ENCODE results near the gene NOB1.
"Not testable (repeated sequence)": the region's sequence is repeated elsewhere in the genome, so short reads cannot be mapped to it uniquely, and the experiment has no call there.

Gene NOB1

DNA sequence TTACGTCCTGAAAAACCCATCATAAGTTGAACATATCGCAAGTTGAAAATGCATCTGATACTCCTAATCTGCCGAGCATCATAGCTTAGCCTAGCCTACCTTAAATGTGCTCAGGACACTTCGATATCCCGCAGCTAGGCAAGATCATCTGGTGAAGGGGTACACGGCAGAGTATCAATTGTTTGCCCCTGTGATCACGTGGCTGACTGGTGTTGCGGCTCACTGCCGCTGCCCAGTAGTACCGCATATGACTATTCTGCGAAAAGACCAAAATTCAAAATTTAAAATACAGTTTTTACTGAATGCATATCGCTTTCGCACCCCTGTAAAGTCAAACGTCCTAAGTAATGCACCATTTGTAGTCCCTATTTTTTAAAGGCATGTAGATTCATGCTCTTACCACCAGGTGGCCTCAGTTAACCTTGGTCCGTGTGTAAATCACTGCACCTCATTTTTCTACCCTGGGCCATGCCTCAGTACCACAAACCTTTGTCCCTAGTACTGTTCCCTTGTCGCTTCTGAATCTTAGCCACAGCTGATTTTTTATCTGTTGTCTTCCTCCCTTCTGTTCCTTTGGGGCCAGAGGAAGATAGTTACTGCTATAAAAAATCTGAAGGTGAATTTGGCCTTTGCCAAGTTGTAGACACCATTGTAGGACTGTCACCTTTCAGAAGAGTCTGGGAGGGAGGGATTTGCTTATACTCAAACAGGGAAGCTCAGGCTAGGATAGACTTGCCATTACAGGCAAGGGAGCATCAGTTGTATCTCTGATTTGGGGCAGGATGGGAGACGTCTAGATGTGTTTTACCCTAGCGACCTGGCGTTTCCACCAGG, 41.8 kb upstream of the NOB1 start:
- no peak overlapping the region for H3K9ac ChIP-seq
- H3K4me2 ChIP-seq: no peak overlapping the region
- H2AFZ ChIP-seq (ENCODE audit: low read depth): no peak overlapping the region
- H3K27me3 ChIP-seq (ENCODE audit: insufficient read depth, low read depth): no peaks in the 10 kb centered on the region
- H3K79me2 ChIP-seq (ENCODE audit: insufficient read depth, low read depth): no peaks in the 10 kb centered on the region
- TF ChIP-seq, protein P1, sequence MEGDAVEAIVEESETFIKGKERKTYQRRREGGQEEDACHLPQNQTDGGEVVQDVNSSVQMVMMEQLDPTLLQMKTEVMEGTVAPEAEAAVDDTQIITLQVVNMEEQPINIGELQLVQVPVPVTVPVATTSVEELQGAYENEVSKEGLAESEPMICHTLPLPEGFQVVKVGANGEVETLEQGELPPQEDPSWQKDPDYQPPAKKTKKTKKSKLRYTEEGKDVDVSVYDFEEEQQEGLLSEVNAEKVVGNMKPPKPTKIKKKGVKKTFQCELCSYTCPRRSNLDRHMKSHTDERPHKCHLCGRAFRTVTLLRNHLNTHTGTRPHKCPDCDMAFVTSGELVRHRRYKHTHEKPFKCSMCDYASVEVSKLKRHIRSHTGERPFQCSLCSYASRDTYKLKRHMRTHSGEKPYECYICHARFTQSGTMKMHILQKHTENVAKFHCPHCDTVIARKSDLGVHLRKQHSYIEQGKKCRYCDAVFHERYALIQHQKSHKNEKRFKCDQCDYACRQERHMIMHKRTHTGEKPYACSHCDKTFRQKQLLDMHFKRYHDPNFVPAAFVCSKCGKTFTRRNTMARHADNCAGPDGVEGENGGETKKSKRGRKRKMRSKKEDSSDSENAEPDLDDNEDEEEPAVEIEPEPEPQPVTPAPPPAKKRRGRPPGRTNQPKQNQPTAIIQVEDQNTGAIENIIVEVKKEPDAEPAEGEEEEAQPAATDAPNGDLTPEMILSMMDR (conservative IDR thresholded peaks at IDR 0.05; ENCODE audit: low read depth, low read length): peak; percentile 93
- H3K4me1 ChIP-seq (ENCODE audit: low read depth, poor library complexity, severe bottlenecking): no peaks in the 10 kb centered on the region
- H3K4me3 ChIP-seq (IDR thresholded peaks at IDR 0.05; ENCODE audit: insufficient read depth, low read depth, low read length): no peak overlapping the region
- no peak overlapping the region for H3K27ac ChIP-seq
- H4K20me1 ChIP-seq (ENCODE audit: insufficient read depth): no peaks in the 10 kb centered on the region
- no peaks in the 10 kb centered on the region; the same call in 1 of the 2 replicates for H3K36me3 ChIP-seq (ENCODE audit: insufficient read depth)

DNA sequence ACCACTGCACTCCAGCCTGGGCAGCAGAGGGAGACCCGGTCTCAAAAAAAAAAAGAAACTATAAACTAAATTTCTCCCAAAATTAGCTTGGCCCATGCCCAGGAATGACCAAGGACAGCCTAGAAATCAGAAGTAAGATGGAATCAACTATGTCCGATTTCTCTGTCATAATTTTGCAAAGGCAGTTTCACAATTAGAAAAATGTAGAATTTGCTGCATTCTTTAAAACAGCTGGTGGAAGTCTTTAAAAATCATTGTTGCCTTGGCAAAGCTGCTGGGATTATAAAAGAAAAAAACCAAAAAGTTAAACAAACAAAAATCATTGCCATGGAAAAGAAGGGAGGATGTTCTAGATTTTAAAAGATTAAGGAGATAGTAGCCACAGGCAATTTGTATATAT, 39.8 kb upstream of the NOB1 start:
- Histone ChIP-seq H3K27ac (no peak overlapping the region), H3K4me2 (no peak overlapping the region), H3K79me2 (ENCODE audit: insufficient read depth, low read depth) (no peaks in the 10 kb centered on the region), H3K4me3 (IDR thresholded peaks at IDR 0.05; ENCODE audit: insufficient read depth, low read depth, low read length) (no peak overlapping the region), H4K20me1 (ENCODE audit: insufficient read depth) (no peaks in the 10 kb centered on the region), H3K27me3 (ENCODE audit: insufficient read depth, low read depth) (no peaks in the 10 kb centered on the region), H3K36me3 (ENCODE audit: insufficient read depth) (no peaks in the 10 kb centered on the region; the same call in 1 of the 2 replicates), H2AFZ (ENCODE audit: low read depth) (no peak overlapping the region), H3K4me1 (ENCODE audit: low read depth, poor library complexity, severe bottlenecking) (no peaks in the 10 kb centered on the region), H3K9ac (no peak overlapping the region)
- TF ChIP-seq, protein P1 (conservative IDR thresholded peaks at IDR 0.05; ENCODE audit: low read depth, low read length): no peak

DNA sequence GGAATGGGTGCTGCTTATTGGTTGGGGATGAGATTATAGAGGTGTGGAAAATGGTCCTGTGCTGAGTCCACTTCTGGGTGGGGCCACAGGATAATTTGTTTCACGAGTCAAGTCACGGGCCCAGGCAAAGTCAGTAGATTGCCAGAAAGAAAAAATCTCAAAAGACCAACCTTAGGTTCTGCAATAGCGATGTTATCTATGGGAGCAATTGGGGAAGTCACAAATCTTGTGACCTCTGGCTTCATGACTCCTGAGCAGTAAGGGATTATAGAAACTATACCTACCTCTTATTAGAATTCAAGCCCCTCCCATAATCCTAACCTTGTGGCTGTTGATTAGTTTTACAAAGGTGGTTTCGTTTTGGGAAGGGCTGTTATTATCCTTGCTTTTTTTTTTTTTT, 38.8 kb upstream of the NOB1 start:
- no peaks in the 10 kb centered on the region for H3K79me2 ChIP-seq (ENCODE audit: insufficient read depth, low read depth)
- no peaks in the 10 kb centered on the region for H4K20me1 ChIP-seq (ENCODE audit: insufficient read depth)
- H3K27me3 ChIP-seq (ENCODE audit: insufficient read depth, low read depth): no peaks in the 10 kb centered on the region
- TF ChIP-seq, protein P1 (conservative IDR thresholded peaks at IDR 0.05; ENCODE audit: low read depth, low read length): no peak
- H3K9ac ChIP-seq: no peak overlapping the region
- H3K27ac ChIP-seq: no peak overlapping the region
- no peaks in the 10 kb centered on the region for H3K4me1 ChIP-seq (ENCODE audit: low read depth, poor library complexity, severe bottlenecking)
- H3K4me2 ChIP-seq: no peak overlapping the region
- H3K36me3 ChIP-seq (ENCODE audit: insufficient read depth): no peaks in the 10 kb centered on the region
- H2AFZ ChIP-seq (ENCODE audit: low read depth): no peak overlapping the region
- no peak overlapping the region for H3K4me3 ChIP-seq (IDR thresholded peaks at IDR 0.05; ENCODE audit: insufficient read depth, low read depth, low read length)

DNA sequence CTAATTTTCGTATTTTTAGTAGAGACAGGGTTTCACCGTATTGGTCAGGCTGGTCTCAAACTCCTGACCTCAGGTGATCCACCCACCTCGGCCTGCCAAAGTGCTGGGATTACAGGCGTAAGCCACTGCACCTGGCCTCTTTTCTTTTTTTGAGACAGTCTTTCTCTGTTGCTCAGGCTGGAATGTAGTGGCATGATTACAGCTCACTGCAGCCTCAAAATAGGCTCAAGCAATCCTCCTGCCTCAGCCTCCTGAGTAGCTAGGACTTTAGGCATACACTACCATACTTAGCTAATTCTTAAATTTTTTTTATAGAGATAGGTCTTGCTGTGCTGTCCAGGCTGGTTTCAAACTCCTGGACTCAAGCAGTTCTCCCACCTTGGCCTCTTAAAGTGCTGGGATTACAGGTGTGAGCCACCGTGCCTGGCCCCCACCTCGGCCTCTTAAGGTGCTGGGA, 36.7 kb upstream of the NOB1 start:
- not testable (repeated sequence) for H4K20me1 ChIP-seq (ENCODE audit: insufficient read depth); H3K36me3 ChIP-seq (ENCODE audit: insufficient read depth); H2AFZ ChIP-seq (ENCODE audit: low read depth); H3K79me2 ChIP-seq (ENCODE audit: insufficient read depth, low read depth); H3K9ac ChIP-seq; H3K4me2 ChIP-seq; H3K27ac ChIP-seq; H3K4me3 ChIP-seq (IDR thresholded peaks at IDR 0.05; ENCODE audit: insufficient read depth, low read depth, low read length); H3K4me1 ChIP-seq (ENCODE audit: low read depth, poor library complexity, severe bottlenecking); H3K27me3 ChIP-seq (ENCODE audit: insufficient read depth, low read depth)

DNA sequence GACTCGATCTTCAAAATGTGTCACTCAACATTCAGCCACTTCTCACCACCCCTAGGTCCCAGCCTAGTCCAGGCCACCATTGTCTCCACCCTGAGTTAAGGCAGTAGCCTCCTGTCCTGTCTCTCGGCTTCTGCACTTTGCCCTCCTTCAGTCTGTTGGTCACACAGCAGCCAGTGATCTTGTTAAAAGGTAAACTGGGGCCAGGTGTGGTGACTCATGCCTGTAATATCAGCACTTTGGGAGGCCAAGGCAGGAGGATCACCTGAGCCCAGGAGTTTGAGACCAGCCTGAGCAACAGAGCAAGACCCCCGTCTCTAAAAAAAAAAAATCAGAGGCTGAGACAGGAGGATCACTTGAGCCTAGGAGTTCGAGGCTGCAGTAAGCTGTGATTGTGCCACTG, 33.2 kb upstream of the NOB1 start:
- Histone ChIP-seq H4K20me1 (ENCODE audit: insufficient read depth) (no peaks in the 10 kb centered on the region), H3K4me1 (ENCODE audit: low read depth, poor library complexity, severe bottlenecking) (no peaks in the 10 kb centered on the region), H3K4me3 (IDR thresholded peaks at IDR 0.05; ENCODE audit: insufficient read depth, low read depth, low read length) (no peak overlapping the region), H2AFZ (ENCODE audit: low read depth) (no peak overlapping the region), H3K27me3 (ENCODE audit: insufficient read depth, low read depth) (no peaks in the 10 kb centered on the region), H3K27ac (no peak overlapping the region), H3K9ac (no peak overlapping the region), H3K36me3 (ENCODE audit: insufficient read depth) (no peaks in the 10 kb centered on the region), H3K79me2 (ENCODE audit: insufficient read depth, low read depth) (no peaks in the 10 kb centered on the region), H3K4me2 (no peak overlapping the region)
- TF ChIP-seq, protein P1 (conservative IDR thresholded peaks at IDR 0.05; ENCODE audit: low read depth, low read length): no peak
